Effector memory CD4-positive, alpha-beta T cell (primary cell): ENCODE measurements around the gene PPFIA3.
A peak's percentile ranks its signal among the peaks of the same experiment; 100 is the strongest.
"Not testable (repeated sequence)": the region's sequence is repeated elsewhere in the genome, so short reads cannot be mapped to it uniquely, and the experiment has no call there.

Experiments
- DNase-seq, 3 donors: peaks; one replicate each; pipeline ENCODE4 v3.0.0-alpha.2; 2020
- H3K27ac ChIP-seq: 2 replicates; pipeline ENCODE4 v1.7.0; 2013; ENCODE audit warnings: mild to moderate bottlenecking, low read length, moderate library complexity; ENCODE audit not compliant: insufficient read depth, poor library complexity, severe bottlenecking
- H3K27me3 ChIP-seq: replicated peaks from 2 replicates; pipeline ENCODE4 v1.7.0; 2013; ENCODE audit warnings: mild to moderate bottlenecking, low read length; ENCODE audit not compliant: insufficient read depth, control insufficient read depth, poor library complexity, severe bottlenecking
- H3K36me3 ChIP-seq: 2 replicates; pipeline ENCODE4 v1.7.0; 2013; ENCODE audit warnings: mild to moderate bottlenecking, low read length, moderate library complexity; ENCODE audit not compliant: control insufficient read depth, insufficient read depth
- H3K4me1 ChIP-seq: 2 replicates; pipeline ENCODE4 v1.7.0; 2013; ENCODE audit warnings: low read length, mild to moderate bottlenecking; ENCODE audit not compliant: control insufficient read depth, insufficient read depth, poor library complexity, severe bottlenecking
- H3K4me3 ChIP-seq: 2 replicates; pipeline ENCODE4 v1.7.0; 2013; ENCODE audit warnings: low read length, low read depth, mild to moderate bottlenecking; ENCODE audit not compliant: insufficient read depth, poor library complexity, severe bottlenecking
- H3K9me3 ChIP-seq: 2 replicates; pipeline ENCODE4 v1.7.0; 2013; ENCODE audit warnings: mild to moderate bottlenecking, low read length, moderate library complexity; ENCODE audit not compliant: control insufficient read depth
- total RNA-seq, 3 donors: gene quantifications; one replicate each; lab custom pipeline; 2026; lab: John Stamatoyannopoulos, UW

Gene PPFIA3
- 6.4 to 10.7 (median 9.6) reads per million in 3 donors for total RNA-seq

GRCh38 chr19:49119411-49120324, at the start of gene PPFIA3:
PPFIA3 (plus strand) TSS chr19:49119544; CDS start chr19:49127874, 8,330 bp downstream.
- Histone ChIP-seq H3K4me1 (peaks cover 15% of the 10 kb centered on the region), H3K36me3 (no peaks in the 10 kb centered on the region), H3K27ac (peak within 1 kb of the TSS; percentile 81), H3K4me3 (peak within 1 kb of the TSS; percentile 71), H3K9me3 (no peaks in the 10 kb centered on the region), H3K27me3 (no peaks in the 10 kb centered on the region)
- DNase-seq = peak in 1 of 3 donors; percentile 9

- Histone ChIP-seq H3K9me3 (no peaks in the 10 kb centered on the region), H3K4me1 (no peaks in the 10 kb centered on the region), H3K27me3 (peaks cover 18% of the 10 kb centered on the region), H3K27ac (no peak overlapping the region), H3K4me3 (no peak overlapping the region), H3K36me3 (no peaks in the 10 kb centered on the region)
- DNase-seq = no peak
Observed at GRCh38 chr19:49070416-49070815, 48.9 kb upstream of the PPFIA3 start.

- Histone ChIP-seq H3K4me1 (no peaks in the 10 kb centered on the region), H3K9me3 (no peaks in the 10 kb centered on the region), H3K27me3 (peaks cover 18% of the 10 kb centered on the region), H3K36me3 (no peaks in the 10 kb centered on the region), H3K27ac (no peak overlapping the region), H3K4me3 (no peak overlapping the region)
- DNase-seq = no peak
Observed at GRCh38 chr19:49071860-49072547, 47.3 kb upstream of the PPFIA3 start.

GRCh38 chr19:49073514-49074378, 45.6 kb upstream of the PPFIA3 start:
- H3K9me3 ChIP-seq = no peaks in the 10 kb centered on the region
- no peak for DNase-seq
- H3K36me3 ChIP-seq = no peaks in the 10 kb centered on the region
- H3K4me1 ChIP-seq = no peaks in the 10 kb centered on the region
- H3K27me3 ChIP-seq = peaks cover 18% of the 10 kb centered on the region
- no peak overlapping the region for H3K27ac ChIP-seq
- no peak overlapping the region for H3K4me3 ChIP-seq

GRCh38 chr19:49074869-49075268, 44.5 kb upstream of the PPFIA3 start:
- DNase-seq, H3K27ac ChIP-seq, H3K4me3 ChIP-seq, H3K4me1 ChIP-seq, H3K9me3 ChIP-seq, H3K36me3 ChIP-seq: not testable (repeated sequence)
- peaks cover 18% of the 10 kb centered on the region for H3K27me3 ChIP-seq

- H3K4me3 ChIP-seq = no peak overlapping the region
- no peaks in the 10 kb centered on the region for H3K4me1 ChIP-seq
- H3K36me3 ChIP-seq = no peaks in the 10 kb centered on the region
- no peaks in the 10 kb centered on the region for H3K9me3 ChIP-seq
- no peak for DNase-seq
- H3K27me3 ChIP-seq = no peaks in the 10 kb centered on the region
- no peak overlapping the region for H3K27ac ChIP-seq
Observed at GRCh38 chr19:49080392-49080791, 39.0 kb upstream of the PPFIA3 start.

GRCh38 chr19:49081273-49081672, 38.1 kb upstream of the PPFIA3 start:
- no peak overlapping the region for H3K27ac ChIP-seq
- peaks cover 4% of the 10 kb centered on the region for H3K4me1 ChIP-seq
- no peaks in the 10 kb centered on the region for H3K27me3 ChIP-seq
- no peak overlapping the region for H3K4me3 ChIP-seq
- no peaks in the 10 kb centered on the region for H3K9me3 ChIP-seq
- no peaks in the 10 kb centered on the region for H3K36me3 ChIP-seq
- DNase-seq = no peak

GRCh38 chr19:49084206-49085019, 34.9 kb upstream of the PPFIA3 start:
- Histone ChIP-seq H3K27ac (peak overlapping the region; percentile 84), H3K9me3 (no peaks in the 10 kb centered on the region), H3K27me3 (no peaks in the 10 kb centered on the region), H3K4me1 (peaks cover 16% of the 10 kb centered on the region), H3K4me3 (peak overlapping the region; percentile 74), H3K36me3 (peaks cover 14% of the 10 kb centered on the region)
- no peak for DNase-seq
